ENCODE data around the gene DGKI. TPM values are rescaled to one million over a fixed set of nuclear protein-coding genes. Genes with fewer than 3 reads are reported as not detected.

The DGKI gene
- total and polyA plus RNA-seq, 2 of the 4 experiments (the other 2 are of a cell fraction) = 3.9 to 15.8 TPM

GRCh38 chr7:137664846-137665245 is 181.9 kb downstream of the DGKI start (continued):
- no peak for TF ChIP-seq CTCF (conservative IDR thresholded peaks at IDR 0.05; ENCODE audit: low read depth, low read length)
- no peak for TF ChIP-seq MXI1 (IDR thresholded peaks at IDR 0.05; ENCODE audit: borderline replicate concordance, low read depth, low read length)

DNA sequence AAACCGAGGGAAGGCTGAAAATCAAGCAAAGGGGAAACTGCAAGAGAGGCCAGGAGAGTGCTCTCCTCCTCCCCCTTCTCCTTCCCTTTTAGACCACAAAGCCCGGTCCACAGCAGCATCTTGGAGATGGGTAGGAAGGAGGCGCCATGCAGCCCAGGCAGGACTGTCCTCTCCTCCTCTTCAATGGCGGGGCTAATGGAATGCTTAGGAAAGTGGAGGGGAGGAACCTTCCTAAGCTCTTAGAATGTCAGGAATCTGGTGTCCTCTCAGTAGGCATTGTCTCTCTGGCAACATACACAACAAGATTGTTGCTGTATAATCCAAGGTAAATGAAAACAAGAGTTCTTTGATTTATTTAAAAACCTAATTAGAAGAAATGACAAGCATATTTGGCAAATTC is 185.1 kb downstream of the DGKI start:
- Histone ChIP-seq H3K4me2 (ENCODE audit: low read depth, low read length) (no peak overlapping the region), H3K14ac (replicated peaks; ENCODE audit: low read depth, low read length) (no peak overlapping the region), H4K5ac (ENCODE audit: low read depth, low read length) (no peak overlapping the region), H3K9me3 (ENCODE audit: control insufficient read depth, insufficient read depth, low read length) (no peaks in the 10 kb centered on the region), H2BK15ac (ENCODE audit: low read depth, low read length) (no peak overlapping the region), H3K27me3 (ENCODE audit: control insufficient read depth, insufficient read depth, low read length) (no peaks in the 10 kb centered on the region), H2AK9ac (replicated peaks; ENCODE audit: low read depth, low read length, poor library complexity) (no peak overlapping the region), H3K4ac (ENCODE audit: low read depth, low read length) (no peak overlapping the region), H3K9ac (ENCODE audit: low read depth, low read length) (no peak overlapping the region), H2AK5ac (ENCODE audit: low read depth, low read length) (no peak overlapping the region), H3K23ac (ENCODE audit: low read depth, low read length) (no peak overlapping the region), H3K36me3 (ENCODE audit: control insufficient read depth, insufficient read depth, low read length) (no peaks in the 10 kb centered on the region), H3K4me1 (ENCODE audit: control insufficient read depth, insufficient read depth, low read length) (peaks cover 2% of the 10 kb centered on the region), H3K18ac (ENCODE audit: low read depth, low read length) (no peak overlapping the region), H3K9me1 (ENCODE audit: insufficient read depth, low read length) (no peaks in the 10 kb centered on the region), H4K20me1 (ENCODE audit: insufficient read depth, low read length) (no peaks in the 10 kb centered on the region), H2BK20ac (ENCODE audit: low read depth, low read length) (no peak overlapping the region; the same call in 1 of the 2 replicates), H3K27ac (ENCODE audit: insufficient read depth, low read length) (no peak overlapping the region), H3K4me3 (ENCODE audit: insufficient read depth, low read depth, low read length) (no peak overlapping the region), H2BK5ac (ENCODE audit: low read depth, low read length, poor library complexity, severe bottlenecking) (no peak overlapping the region), H2AFZ (replicated peaks; ENCODE audit: low read length, poor library complexity) (no peak overlapping the region), H2BK120ac (ENCODE audit: low read depth, low read length) (no peak overlapping the region; the same call in 1 of the 2 replicates), H3K56ac (ENCODE audit: extremely low read depth, insufficient read depth, low read length) (no peak overlapping the region), H3K79me1 (ENCODE audit: low read depth in 1 of 2, low read length in 2 of 2) (no peaks in the 10 kb centered on the region), H4K91ac (ENCODE audit: insufficient read depth, low read depth, low read length) (no peak overlapping the region), H4K8ac (ENCODE audit: low read depth in 2 of 2, low read length in 2 of 2) (no peak overlapping the region)
- DNase-seq = no peak
- dilution Hi-C loops (cut with HindIII; ENCODE audit: low sequenced_read_pairs, unreplicated experiment) = no loop called here
- no TSS peak for BruUV-seq (replicated peaks)
- in situ Hi-C loops (cut with MboI; ENCODE audit: low sequenced_read_pairs) = no loop called here
- intact Hi-C loops (cut with micrococcal nuclease) = no loop called here
- POLR2A ChIA-PET (ENCODE audit: unreplicated experiment) = no interaction called here
- no CpG with 5 or more reads among the region's 4 CpGs for WGBS, 2 experiments (ENCODE audit: extremely low coverage in 2 of 2, insufficient read length in 1 of 2)
- CTCF ChIA-PET = no interaction called here
- ATAC-seq (ENCODE audit: low read depth) = peak; percentile 37; the same call in 1 of the 2 replicates
- TF ChIP-seq MXI1 (IDR thresholded peaks at IDR 0.05; ENCODE audit: borderline replicate concordance, low read depth, low read length) (no peak), NFE2L2 (IDR thresholded peaks at IDR 0.05; ENCODE audit: low read depth, low read length) (no peak), RAD21 (IDR thresholded peaks at IDR 0.05; ENCODE audit: low read length) (no peak), CHD1 (IDR thresholded peaks at IDR 0.05; ENCODE audit: low read depth, low read length) (no peak), BHLHE40 (IDR thresholded peaks at IDR 0.05; ENCODE audit: low read depth, low read length) (no peak), RFX5 (IDR thresholded peaks at IDR 0.05; ENCODE audit: low read depth, low read length) (no peak), MAFK (IDR thresholded peaks at IDR 0.05; ENCODE audit: low read depth, low read length) (no peak), RCOR1 (IDR thresholded peaks at IDR 0.05; ENCODE audit: insufficient replicate concordance, low read length) (no peak), CTCF (conservative IDR thresholded peaks at IDR 0.05; ENCODE audit: low read depth, low read length) (no peak), POLR2A (IDR thresholded peaks at IDR 0.05; ENCODE audit: low read depth, low read length) (no peak), CEBPB (IDR thresholded peaks at IDR 0.05; ENCODE audit: low read depth, low read length) (no peak), MAZ (IDR thresholded peaks at IDR 0.05; ENCODE audit: borderline replicate concordance, low read depth, low read length) (no peak)
- TF ChIP-seq, protein P1, sequence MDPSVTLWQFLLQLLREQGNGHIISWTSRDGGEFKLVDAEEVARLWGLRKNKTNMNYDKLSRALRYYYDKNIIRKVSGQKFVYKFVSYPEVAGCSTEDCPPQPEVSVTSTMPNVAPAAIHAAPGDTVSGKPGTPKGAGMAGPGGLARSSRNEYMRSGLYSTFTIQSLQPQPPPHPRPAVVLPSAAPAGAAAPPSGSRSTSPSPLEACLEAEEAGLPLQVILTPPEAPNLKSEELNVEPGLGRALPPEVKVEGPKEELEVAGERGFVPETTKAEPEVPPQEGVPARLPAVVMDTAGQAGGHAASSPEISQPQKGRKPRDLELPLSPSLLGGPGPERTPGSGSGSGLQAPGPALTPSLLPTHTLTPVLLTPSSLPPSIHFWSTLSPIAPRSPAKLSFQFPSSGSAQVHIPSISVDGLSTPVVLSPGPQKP (IDR thresholded peaks at IDR 0.05; ENCODE audit: borderline replicate concordance, low read depth, low read length) = no peak
